ENCODE data around the gene NFX1.

GRCh38 chr9:33295571-33295970 is 5.3 kb downstream of the NFX1 start:
- TF ChIP-seq POLR2A (IDR thresholded peaks at IDR 0.05): no peak
- TF ChIP-seq, protein P1, sequence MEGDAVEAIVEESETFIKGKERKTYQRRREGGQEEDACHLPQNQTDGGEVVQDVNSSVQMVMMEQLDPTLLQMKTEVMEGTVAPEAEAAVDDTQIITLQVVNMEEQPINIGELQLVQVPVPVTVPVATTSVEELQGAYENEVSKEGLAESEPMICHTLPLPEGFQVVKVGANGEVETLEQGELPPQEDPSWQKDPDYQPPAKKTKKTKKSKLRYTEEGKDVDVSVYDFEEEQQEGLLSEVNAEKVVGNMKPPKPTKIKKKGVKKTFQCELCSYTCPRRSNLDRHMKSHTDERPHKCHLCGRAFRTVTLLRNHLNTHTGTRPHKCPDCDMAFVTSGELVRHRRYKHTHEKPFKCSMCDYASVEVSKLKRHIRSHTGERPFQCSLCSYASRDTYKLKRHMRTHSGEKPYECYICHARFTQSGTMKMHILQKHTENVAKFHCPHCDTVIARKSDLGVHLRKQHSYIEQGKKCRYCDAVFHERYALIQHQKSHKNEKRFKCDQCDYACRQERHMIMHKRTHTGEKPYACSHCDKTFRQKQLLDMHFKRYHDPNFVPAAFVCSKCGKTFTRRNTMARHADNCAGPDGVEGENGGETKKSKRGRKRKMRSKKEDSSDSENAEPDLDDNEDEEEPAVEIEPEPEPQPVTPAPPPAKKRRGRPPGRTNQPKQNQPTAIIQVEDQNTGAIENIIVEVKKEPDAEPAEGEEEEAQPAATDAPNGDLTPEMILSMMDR (IDR thresholded peaks at IDR 0.05): no peak
- no peak for TF ChIP-seq POLR2AphosphoS5 (IDR thresholded peaks at IDR 0.05)
